HG02571 (cell line): ENCODE results near the gene SMARCC1.
A peak's percentile ranks its signal among the peaks of the same experiment; 100 is the strongest.

Experiments used
- ATAC-seq: cut with Tn5 transposase; IDR thresholded peaks from one replicate; pipeline ENCODE4 v1.9.1; 2021; ENCODE audit warnings: mild to moderate bottlenecking, moderate library complexity; ENCODE audit not compliant: unreplicated experiment

The SMARCC1 gene

GRCh38 chr3:47592066-47592795 is 189.5 kb downstream of the SMARCC1 start:
- no peak for ATAC-seq

- ATAC-seq, result no peak
Measured at GRCh38 chr3:47590216-47590615, 191.5 kb downstream of the SMARCC1 start.

- ATAC-seq, result no peak
Measured at GRCh38 chr3:47588587-47588986, 193.1 kb downstream of the SMARCC1 start.

GRCh38 chr3:47588053-47588452 is 193.6 kb downstream of the SMARCC1 start:
- no peak for ATAC-seq

- no peak for ATAC-seq
Measured at GRCh38 chr3:47586746-47587145, 194.9 kb downstream of the SMARCC1 start.

- ATAC-seq, result no peak
Measured at GRCh38 chr3:47583320-47584075, 198.2 kb downstream of the SMARCC1 start.

GRCh38 chr3:47581835-47582234 is 199.9 kb downstream of the SMARCC1 start:
- no peak for ATAC-seq

- no peak for ATAC-seq
Measured at GRCh38 chr3:47581422-47581821, 200.3 kb downstream of the SMARCC1 start.

GRCh38 chr3:47580481-47580880 is 201.2 kb downstream of the SMARCC1 start:
- no peak for ATAC-seq

- no peak for ATAC-seq
Measured at GRCh38 chr3:47579875-47580274, 201.8 kb downstream of the SMARCC1 start.

- peak; percentile 50 for ATAC-seq
Measured at GRCh38 chr3:47578691-47579632, 202.7 kb downstream of the SMARCC1 start, which contains the start of gene CSPG5. TSS of gene CSPG5 (minus strand) at chr3:47578865. CDS start at chr3:47578693, 172 bp downstream.

- peak; percentile 48 for ATAC-seq
Measured at GRCh38 chr3:47578119-47578632, 203.5 kb downstream of the SMARCC1 start.

- ATAC-seq, result no peak
Measured at GRCh38 chr3:47577583-47578118, 204.0 kb downstream of the SMARCC1 start.

GRCh38 chr3:47573190-47574172 is 208.2 kb downstream of the SMARCC1 start:
- ATAC-seq, result no peak

- no peak for ATAC-seq
Measured at GRCh38 chr3:47571391-47572175, 210.1 kb downstream of the SMARCC1 start.

GRCh38 chr3:47568901-47569300 is 212.8 kb downstream of the SMARCC1 start:
- no peak for ATAC-seq

- ATAC-seq, result no peak
Measured at GRCh38 chr3:47567149-47567548, 214.5 kb downstream of the SMARCC1 start.

- no peak for ATAC-seq
Measured at GRCh38 chr3:47566667-47567066, 215.0 kb downstream of the SMARCC1 start.
